Right atrium auricular region (tissue), 2 donors: ENCODE measurements around the gene ZNF830. TPM values are rescaled to one million over a fixed set of nuclear protein-coding genes. Genes with fewer than 3 reads are reported as not detected.

Source experiments
- DNase-seq: peaks from one replicate; pipeline ENCODE4 v3.0.0-alpha.2; 2019; ENCODE audit warnings: low spot score
- H3K27ac ChIP-seq, 2 donors: fragments of 200-600 bp; sonication (generic); 1 replicate in 1 of 2; 2 replicates in 1 of 2; pipeline ENCODE4 v1.5.1; 2016 to 2019
- H3K27me3 ChIP-seq, 2 donors: fragments of 200-600 bp; sonication (generic); one replicate each; pipeline versions ENCODE4 v1.5.1 to v1.6.0; 2017 to 2019
- H3K36me3 ChIP-seq: fragments of 200-600 bp; sonication (generic); one replicate; pipeline ENCODE4 v1.5.1; 2016
- H3K4me1 ChIP-seq, 2 donors: fragments of 200-600 bp; sonication (generic); one replicate each; pipeline versions ENCODE4 v1.5.1 to v1.6.0; 2017 to 2019
- H3K4me3 ChIP-seq, 2 donors: fragments of 200-600 bp; sonication (generic); 1 replicate in 1 of 2; 2 replicates in 1 of 2; pipeline ENCODE4 v1.5.1; 2017 to 2019; ENCODE audit warnings: mild to moderate bottlenecking in 1 of 2, moderate library complexity in 1 of 2
- H3K9me3 ChIP-seq, 2 donors: fragments of 200-600 bp; sonication (generic); one replicate each; pipeline ENCODE4 v1.5.1; 2019
- CTCF ChIP-seq, 2 donors: fragments of 200-600 bp; sonication (generic); IDR thresholded peaks; one replicate each; pipeline ENCODE4 v1.5.1; 2019; ENCODE audit warnings: antibody characterized with exemption in 2 of 2
- total RNA-seq, 2 donors: library from RNA; depleted of rRNA; stranded (reverse); fragments of >200 nt; gene quantifications; one replicate each; pipeline ENCODE4 v1.1.0, GENCODE V29; 2016

The ZNF830 gene
- total RNA-seq, 2 donors from 2014 or later = 5.4 to 8.1 TPM

GRCh38 chr17:35011671-35012216, 50.4 kb downstream of the ZNF830 start:
- no peak for DNase-seq
- no peak overlapping the region for H3K4me3 ChIP-seq
- H3K36me3 ChIP-seq = peaks cover 59% of the 10 kb centered on the region
- no peaks in the 10 kb centered on the region for H3K4me1 ChIP-seq
- no peaks in the 10 kb centered on the region for H3K9me3 ChIP-seq
- H3K27ac ChIP-seq = no peak overlapping the region
- H3K27me3 ChIP-seq = no peaks in the 10 kb centered on the region
- TF ChIP-seq CTCF (IDR thresholded peaks at IDR 0.05) = no peak

Other genes starting within 250 kb of the ZNF830 start
- 1 to 10 TPM; 1.8 to 1.9 TPM for gene CCT6B, start 80 bp upstream of the ZNF830 start, total RNA-seq
- gene LIG3, start 19.0 kb downstream of the ZNF830 start, total RNA-seq = 10 to 100 TPM; 12.0 to 17.1 TPM
- 10 to 100 TPM; 12.2 to 20.1 TPM for gene RFFL, start 102.2 kb downstream of the ZNF830 start, total RNA-seq
- 1 to 10 TPM; 2.0 to 4.5 TPM for gene RAD51D, start 158.3 kb downstream of the ZNF830 start, total RNA-seq
- not detected for gene FNDC8, start 160.1 kb downstream of the ZNF830 start, total RNA-seq
- 1 to 10 TPM; 3.6 to 8.2 TPM for gene NLE1, start 180.8 kb downstream of the ZNF830 start, total RNA-seq
- gene UNC45B, start 186.3 kb downstream of the ZNF830 start, total RNA-seq = 100 to 1,000 TPM; 118 to 131 TPM
- gene SLC35G3, start 232.9 kb downstream of the ZNF830 start, total RNA-seq = not detected